Fibroblast of lung (primary cell): ENCODE results near the gene NTRK2.

Experiments used
- EZH2 ChIP-seq: IDR thresholded peaks from 2 replicates; pipeline ENCODE4 v1.5.1; 2012; ENCODE audit warnings: low read length, control low read depth, mild to moderate bottlenecking; ENCODE audit errors: missing control alignments
- TF ChIP-seq, protein P1 (sequence below), 2 donors: IDR thresholded peaks in 1 of 2; conservative IDR thresholded peaks in 1 of 2; 1 replicate in 1 of 2; 2 replicates in 1 of 2; pipeline ENCODE4 v1.5.1; 2011 to 2012; ENCODE audit warnings: low read length in 2 of 2, control low read depth in 1 of 2, inconsistent platforms in 1 of 2, low read depth in 1 of 2, mild to moderate bottlenecking in 1 of 2

DNA sequence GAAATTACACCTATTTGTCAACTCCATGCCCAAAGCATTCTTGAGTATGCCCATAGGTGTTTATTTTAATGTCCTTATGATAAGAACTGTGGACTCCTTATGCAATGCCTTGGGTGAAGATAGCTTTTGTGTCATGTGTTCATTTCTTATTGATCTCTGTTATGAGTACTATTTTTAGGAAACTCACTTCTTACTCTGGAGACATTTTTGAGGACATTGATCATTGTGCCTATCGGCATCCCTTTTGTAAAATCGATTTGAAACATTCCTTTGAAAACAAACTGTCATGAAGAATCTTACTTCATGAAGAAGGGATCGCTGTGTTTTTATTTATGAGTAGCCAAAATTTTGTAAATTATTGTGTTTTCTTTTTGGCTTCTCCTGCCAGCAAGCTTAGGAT lies 257.3 kb downstream of the NTRK2 start:
- TF ChIP-seq, protein P1, sequence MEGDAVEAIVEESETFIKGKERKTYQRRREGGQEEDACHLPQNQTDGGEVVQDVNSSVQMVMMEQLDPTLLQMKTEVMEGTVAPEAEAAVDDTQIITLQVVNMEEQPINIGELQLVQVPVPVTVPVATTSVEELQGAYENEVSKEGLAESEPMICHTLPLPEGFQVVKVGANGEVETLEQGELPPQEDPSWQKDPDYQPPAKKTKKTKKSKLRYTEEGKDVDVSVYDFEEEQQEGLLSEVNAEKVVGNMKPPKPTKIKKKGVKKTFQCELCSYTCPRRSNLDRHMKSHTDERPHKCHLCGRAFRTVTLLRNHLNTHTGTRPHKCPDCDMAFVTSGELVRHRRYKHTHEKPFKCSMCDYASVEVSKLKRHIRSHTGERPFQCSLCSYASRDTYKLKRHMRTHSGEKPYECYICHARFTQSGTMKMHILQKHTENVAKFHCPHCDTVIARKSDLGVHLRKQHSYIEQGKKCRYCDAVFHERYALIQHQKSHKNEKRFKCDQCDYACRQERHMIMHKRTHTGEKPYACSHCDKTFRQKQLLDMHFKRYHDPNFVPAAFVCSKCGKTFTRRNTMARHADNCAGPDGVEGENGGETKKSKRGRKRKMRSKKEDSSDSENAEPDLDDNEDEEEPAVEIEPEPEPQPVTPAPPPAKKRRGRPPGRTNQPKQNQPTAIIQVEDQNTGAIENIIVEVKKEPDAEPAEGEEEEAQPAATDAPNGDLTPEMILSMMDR (conservative IDR thresholded peaks at IDR 0.05 in 1 of 2, IDR thresholded peaks at IDR 0.05 in 1 of 2; ENCODE audit: low read depth in 1 of 2, low read length in 2 of 2), result no peak
- TF ChIP-seq EZH2, result no peak
